ENCODE data around the gene GPR158. TPM values are rescaled to one million over a fixed set of nuclear protein-coding genes. Genes with fewer than 3 reads are reported as not detected.

GPR158 gene, protein sequence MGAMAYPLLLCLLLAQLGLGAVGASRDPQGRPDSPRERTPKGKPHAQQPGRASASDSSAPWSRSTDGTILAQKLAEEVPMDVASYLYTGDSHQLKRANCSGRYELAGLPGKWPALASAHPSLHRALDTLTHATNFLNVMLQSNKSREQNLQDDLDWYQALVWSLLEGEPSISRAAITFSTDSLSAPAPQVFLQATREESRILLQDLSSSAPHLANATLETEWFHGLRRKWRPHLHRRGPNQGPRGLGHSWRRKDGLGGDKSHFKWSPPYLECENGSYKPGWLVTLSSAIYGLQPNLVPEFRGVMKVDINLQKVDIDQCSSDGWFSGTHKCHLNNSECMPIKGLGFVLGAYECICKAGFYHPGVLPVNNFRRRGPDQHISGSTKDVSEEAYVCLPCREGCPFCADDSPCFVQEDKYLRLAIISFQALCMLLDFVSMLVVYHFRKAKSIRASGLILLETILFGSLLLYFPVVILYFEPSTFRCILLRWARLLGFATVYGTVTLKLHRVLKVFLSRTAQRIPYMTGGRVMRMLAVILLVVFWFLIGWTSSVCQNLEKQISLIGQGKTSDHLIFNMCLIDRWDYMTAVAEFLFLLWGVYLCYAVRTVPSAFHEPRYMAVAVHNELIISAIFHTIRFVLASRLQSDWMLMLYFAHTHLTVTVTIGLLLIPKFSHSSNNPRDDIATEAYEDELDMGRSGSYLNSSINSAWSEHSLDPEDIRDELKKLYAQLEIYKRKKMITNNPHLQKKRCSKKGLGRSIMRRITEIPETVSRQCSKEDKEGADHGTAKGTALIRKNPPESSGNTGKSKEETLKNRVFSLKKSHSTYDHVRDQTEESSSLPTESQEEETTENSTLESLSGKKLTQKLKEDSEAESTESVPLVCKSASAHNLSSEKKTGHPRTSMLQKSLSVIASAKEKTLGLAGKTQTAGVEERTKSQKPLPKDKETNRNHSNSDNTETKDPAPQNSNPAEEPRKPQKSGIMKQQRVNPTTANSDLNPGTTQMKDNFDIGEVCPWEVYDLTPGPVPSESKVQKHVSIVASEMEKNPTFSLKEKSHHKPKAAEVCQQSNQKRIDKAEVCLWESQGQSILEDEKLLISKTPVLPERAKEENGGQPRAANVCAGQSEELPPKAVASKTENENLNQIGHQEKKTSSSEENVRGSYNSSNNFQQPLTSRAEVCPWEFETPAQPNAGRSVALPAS (N-terminal part only)
- total RNA-seq = under 1 TPM in 2 of 9 donors, not detected in 7; 0.05 TPM
- not detected for polyA plus RNA-seq
- long read RNA-seq, donor 1 = 0 reads
- long read RNA-seq, donor 2 = 0 reads
- long read RNA-seq, donor 3 = 0 reads

GRCh38 chr10:25174461-25175230 lies at the start of gene GPR158:
Gene GPR158, plus strand, starts transcription at chr10:25175001. Its CDS starts 420 bp downstream, at chr10:25175421.
- WGBS, 4 donors = 1 to 3% (median 2%) methylated on average over 31 to 83 of the region's 83 CpGs
- Histone ChIP-seq H3K4me3 (peak within 1 kb of the TSS; percentile 22 to 66 (median 52)), H3K4me1 (peaks cover 0 to 25% (median 7%) of the 10 kb centered on the region in 12 donors), H3K27ac (no peak within 1 kb of the TSS), H3K27me3 (peaks cover 19 to 76% (median 44%) of the 10 kb centered on the region in 9 donors), H3K36me3 (no peaks in the 10 kb centered on the region), H3K9me3 (no peaks in the 10 kb centered on the region)
- intact Hi-C loops (cut with DNase I) = no loop called here
- peak; percentile 86 to 98 (median 96) for ATAC-seq
- TF ChIP-seq POLR2A (IDR thresholded peaks at IDR 0.05) = no peak
- TF ChIP-seq CTCF (IDR thresholded peaks at IDR 0.05) = no peak
- DNase-seq = peak; percentile 87 to 91 (median 90)

GRCh38 chr10:25125201-25125611 lies 49.6 kb upstream of the GPR158 start:
- ATAC-seq = no peak
- WGBS, 4 donors = 38 to 58% (median 47%) methylated on average over 5 to 7 of the region's 7 CpGs
- TF ChIP-seq CTCF (IDR thresholded peaks at IDR 0.05) (no peak), POLR2A (IDR thresholded peaks at IDR 0.05) (no peak)
- Histone ChIP-seq H3K9me3 (no peaks in the 10 kb centered on the region), H3K27me3 (peaks cover 0 to 6% (median 0%) of the 10 kb centered on the region in 9 donors), H3K4me1 (no peaks in the 10 kb centered on the region), H3K36me3 (no peaks in the 10 kb centered on the region), H3K4me3 (no peak overlapping the region), H3K27ac (no peak overlapping the region)
- intact Hi-C loops (cut with DNase I) = no loop called here
- no peak for DNase-seq

DNA sequence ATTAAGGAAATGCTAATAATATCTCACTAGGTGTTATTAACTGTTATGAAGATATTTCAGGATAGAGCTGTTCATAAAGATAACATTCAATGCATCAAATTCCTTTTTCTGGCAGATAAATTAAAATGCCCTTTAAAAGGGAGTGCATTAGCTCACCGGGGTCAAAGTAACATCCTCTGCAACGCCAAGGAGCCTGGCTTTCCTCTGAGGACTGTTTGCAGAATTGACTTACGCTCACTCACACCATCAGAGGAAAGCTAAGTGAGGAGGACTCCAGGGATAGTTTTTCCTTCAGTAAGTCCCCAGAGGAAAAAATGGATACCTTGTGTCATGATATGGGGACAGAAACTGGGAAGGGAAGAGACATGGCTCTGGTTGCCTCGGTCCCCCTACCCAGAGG lies 45.2 kb upstream of the GPR158 start:
- 49 to 70% (median 59%) methylated on average over 4 of the region's 4 CpGs for WGBS, 4 donors
- intact Hi-C loops (cut with DNase I) = no loop called here

More for the DNA sequence above, 45.2 kb upstream of the GPR158 start:
- no peak for TF ChIP-seq CTCF (IDR thresholded peaks at IDR 0.05)
- TF ChIP-seq POLR2A (IDR thresholded peaks at IDR 0.05) = no peak
- H3K27me3 ChIP-seq = peaks cover 0 to 10% (median 0%) of the 10 kb centered on the region in 9 donors
- H3K9me3 ChIP-seq = peaks cover 0 to 9% (median 0%) of the 10 kb centered on the region in 12 donors
- ATAC-seq = no peak
- H3K36me3 ChIP-seq = no peaks in the 10 kb centered on the region
- H3K4me3 ChIP-seq = no peak overlapping the region
- no peaks in the 10 kb centered on the region for H3K4me1 ChIP-seq
- no peak overlapping the region for H3K27ac ChIP-seq
- DNase-seq = no peak
